Stimulated activated CD8-positive, alpha-beta memory T cell treated with anti-CD3 and anti-CD28 coated beads, Interleukin-12 subunit alpha, Interleukin-12 subunit beta, amount 100 ng/mL, for 1 hour (primary cell): ENCODE results near the gene PCDHGB4.
"Not testable (repeated sequence)": the region's sequence is repeated elsewhere in the genome, so short reads cannot be mapped to it uniquely, and the experiment has no call there.

Source experiments
- DNase-seq: peaks from one replicate; pipeline ENCODE4 v3.0.0-alpha.2; 2020; ENCODE audit warnings: low read depth

The PCDHGB4 gene

DNA sequence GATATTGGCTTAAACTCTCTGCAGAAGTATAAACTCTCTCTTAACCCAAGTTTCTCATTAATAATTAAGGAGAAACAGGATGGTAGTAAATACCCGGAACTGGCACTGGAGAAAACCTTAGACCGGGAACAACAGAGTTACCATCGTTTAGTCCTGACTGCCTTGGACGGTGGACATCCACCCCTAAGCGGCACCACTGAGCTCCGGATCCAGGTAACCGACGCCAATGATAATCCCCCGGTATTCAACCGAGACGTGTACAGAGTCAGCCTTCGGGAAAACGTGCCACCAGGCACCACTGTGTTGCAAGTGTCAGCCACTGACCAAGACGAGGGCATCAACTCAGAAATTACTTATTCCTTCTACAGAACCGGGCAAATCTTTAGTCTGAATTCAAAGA lies 11.1 kb downstream of the PCDHGB4 start:
- DNase-seq, result no peak

GRCh38 chr5:141399555-141400258 lies 12.2 kb downstream of the PCDHGB4 start:
- no peak for DNase-seq

DNA sequence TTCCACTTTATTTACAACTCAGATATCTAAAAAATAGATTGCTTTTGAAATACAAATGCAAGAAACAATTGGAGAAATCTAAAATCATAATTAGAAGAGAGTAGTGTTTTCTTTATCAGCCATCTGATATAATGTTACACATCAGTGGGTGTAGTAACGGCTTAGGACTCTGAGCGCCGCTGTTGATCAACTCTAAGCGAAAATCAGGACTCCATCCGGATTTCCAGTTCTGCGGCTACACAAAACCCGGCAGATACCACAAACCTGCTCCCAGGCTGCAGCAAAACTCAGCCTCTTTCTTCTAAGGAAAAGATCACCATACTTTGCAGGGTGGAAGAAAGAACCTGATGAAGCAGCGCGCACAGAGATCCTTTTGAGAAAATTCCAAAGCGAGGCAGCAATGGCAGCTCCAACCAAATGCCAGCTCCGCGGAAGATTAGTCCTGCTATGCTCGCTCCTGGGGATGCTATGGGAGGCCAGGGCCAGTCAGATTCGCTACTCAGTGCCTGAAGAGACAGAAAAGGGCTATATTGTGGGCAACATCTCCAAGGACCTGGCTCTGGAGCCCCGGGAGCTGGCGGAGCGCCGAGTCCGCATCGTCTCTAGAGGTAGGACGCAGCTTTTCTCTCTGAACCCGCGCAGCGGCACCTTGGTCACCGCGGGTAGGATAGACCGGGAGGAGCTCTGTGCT lies 15.2 kb downstream of the PCDHGB4 start, which contains the start of gene PCDHGA9:
Gene PCDHGA9 (plus strand): TSS at position 226 of the 691 bp plus-strand sequence. CDS start 175 bp downstream, at position 401.
- no peak for DNase-seq

DNA sequence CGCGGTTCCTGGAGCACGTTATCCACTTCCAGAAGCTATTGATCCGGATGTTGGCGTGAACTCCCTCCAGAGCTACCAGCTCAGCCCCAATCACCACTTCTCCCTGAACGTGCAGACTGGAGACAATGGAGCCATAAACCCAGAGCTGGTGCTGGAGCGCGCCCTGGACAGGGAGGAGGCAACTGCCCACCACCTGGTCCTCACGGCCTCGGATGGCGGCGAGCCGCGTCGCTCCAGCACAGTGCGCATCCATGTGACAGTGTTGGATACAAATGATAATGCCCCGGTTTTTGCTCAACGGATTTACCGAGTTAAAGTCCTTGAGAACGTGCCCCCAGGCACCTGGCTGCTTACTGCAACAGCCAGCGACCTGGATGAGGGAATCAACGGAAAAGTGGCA lies 15.9 kb downstream of the PCDHGB4 start:
- no peak for DNase-seq

GRCh38 chr5:141407790-141408505 lies 20.4 kb downstream of the PCDHGB4 start, which contains the start of gene PCDHGB6:
Gene PCDHGB6 (plus strand): TSS chr5:141408021. CDS start chr5:141408203, 182 bp downstream.
- not testable (repeated sequence) for DNase-seq

GRCh38 chr5:141409598-141410306 lies 22.3 kb downstream of the PCDHGB4 start:
- DNase-seq, result no peak

DNA sequence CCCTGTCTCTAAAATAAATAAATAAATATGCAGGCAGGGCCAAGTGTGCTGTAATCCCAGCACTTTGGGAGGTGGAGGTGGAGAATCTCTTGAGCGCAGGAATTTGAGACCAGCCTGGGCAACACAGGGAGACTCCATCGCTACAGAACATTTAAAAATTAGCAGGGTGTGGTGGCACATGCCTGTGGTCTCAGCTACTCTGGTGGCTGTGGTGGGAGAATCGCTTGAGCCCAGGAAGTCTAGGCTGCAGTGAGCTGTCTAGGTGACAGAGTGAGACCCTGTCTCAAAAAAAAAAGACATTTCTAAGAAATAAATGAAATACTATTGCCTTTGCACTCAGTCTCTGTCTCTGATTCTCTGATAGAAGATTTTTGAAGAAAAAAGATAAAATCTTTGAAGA lies 24.1 kb downstream of the PCDHGB4 start:
- DNase-seq, result no peak

DNA sequence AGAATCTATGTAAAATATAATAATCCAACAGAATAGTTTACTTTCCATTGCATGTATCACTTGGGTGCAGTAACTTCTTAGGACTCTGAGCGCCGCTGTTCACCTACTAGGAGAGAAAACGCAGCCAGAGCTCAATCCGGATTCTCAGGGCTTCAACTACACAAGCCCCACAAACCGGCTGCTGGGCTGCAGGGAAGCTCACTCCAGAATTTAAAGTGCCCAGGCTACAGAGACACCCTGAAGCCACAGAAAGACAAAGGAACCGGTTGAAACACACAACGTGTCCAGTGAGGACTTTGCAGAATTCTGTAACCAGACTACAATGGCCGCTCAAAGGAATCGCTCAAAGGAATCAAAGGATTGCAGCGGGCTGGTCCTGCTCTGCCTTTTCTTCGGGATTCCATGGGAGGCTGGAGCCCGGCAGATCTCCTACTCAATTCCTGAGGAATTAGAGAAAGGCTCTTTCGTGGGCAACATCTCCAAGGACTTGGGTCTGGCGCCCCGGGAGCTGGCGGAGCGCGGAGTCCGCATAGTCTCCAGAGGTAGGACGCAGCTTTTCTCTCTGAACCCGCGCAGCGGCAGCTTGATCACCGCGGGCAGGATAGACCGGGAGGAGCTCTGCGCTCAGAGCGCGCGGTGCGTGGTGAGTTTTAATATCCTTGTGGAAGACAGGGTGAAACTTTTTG lies 25.5 kb downstream of the PCDHGB4 start, which contains the start of gene PCDHGA10:
Gene PCDHGA10 (plus strand): TSS at position 134 of the 686 bp plus-strand sequence. CDS start 189 bp downstream, at position 323.
- DNase-seq, result peak; percentile 26

GRCh38 chr5:141413540-141414069 lies 26.1 kb downstream of the PCDHGB4 start:
- DNase-seq, result no peak

- DNase-seq, result not testable (repeated sequence)
Measured at GRCh38 chr5:141414548-141415274, 27.2 kb downstream of the PCDHGB4 start.

DNA sequence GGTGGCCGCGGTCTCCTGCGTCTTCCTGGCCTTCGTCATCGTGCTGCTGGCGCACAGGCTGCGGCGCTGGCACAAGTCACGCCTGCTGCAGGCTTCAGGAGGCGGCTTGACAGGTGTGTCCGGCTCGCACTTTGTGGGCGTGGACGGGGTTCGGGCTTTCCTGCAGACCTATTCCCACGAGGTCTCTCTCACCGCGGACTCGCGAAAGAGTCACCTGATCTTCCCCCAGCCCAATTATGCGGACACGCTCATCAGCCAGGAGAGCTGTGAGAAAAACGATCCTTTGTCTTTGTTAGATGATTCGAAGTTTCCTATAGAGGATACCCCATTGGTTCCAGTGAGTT lies 27.7 kb downstream of the PCDHGB4 start:
- not testable (repeated sequence) for DNase-seq

DNA sequence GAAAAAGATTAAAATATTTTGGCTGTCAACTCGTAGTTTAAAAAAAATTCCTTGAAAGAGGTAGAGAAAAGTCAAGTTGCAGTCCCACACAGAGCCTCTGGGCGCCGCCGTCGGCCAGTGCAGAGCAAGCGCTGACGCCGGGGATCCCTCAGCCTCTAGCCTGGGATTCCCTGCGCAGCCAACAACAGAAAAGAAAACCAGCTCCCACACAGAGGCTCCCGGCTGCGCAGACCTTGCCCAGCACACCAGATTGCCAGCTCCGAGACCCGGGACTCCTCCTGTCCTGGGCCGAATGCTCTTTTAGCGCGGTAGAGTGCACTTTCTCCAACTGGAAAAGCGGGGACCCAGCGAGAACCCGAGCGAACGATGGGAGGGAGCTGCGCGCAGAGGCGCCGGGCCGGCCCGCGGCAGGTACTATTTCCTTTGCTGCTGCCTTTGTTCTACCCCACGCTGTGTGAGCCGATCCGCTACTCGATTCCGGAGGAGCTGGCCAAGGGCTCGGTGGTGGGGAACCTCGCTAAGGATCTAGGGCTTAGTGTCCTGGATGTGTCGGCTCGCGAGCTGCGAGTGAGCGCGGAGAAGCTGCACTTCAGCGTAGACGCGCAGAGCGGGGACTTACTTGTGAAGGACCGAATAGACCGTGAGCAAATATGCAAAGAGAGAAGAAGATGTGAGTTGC lies 30.1 kb downstream of the PCDHGB4 start, which contains the start of gene PCDHGB7:
Gene PCDHGB7 (plus strand): TSS at position 184 of the 679 bp plus-strand sequence. CDS start 183 bp downstream, at position 367.
- not testable (repeated sequence) for DNase-seq

DNA sequence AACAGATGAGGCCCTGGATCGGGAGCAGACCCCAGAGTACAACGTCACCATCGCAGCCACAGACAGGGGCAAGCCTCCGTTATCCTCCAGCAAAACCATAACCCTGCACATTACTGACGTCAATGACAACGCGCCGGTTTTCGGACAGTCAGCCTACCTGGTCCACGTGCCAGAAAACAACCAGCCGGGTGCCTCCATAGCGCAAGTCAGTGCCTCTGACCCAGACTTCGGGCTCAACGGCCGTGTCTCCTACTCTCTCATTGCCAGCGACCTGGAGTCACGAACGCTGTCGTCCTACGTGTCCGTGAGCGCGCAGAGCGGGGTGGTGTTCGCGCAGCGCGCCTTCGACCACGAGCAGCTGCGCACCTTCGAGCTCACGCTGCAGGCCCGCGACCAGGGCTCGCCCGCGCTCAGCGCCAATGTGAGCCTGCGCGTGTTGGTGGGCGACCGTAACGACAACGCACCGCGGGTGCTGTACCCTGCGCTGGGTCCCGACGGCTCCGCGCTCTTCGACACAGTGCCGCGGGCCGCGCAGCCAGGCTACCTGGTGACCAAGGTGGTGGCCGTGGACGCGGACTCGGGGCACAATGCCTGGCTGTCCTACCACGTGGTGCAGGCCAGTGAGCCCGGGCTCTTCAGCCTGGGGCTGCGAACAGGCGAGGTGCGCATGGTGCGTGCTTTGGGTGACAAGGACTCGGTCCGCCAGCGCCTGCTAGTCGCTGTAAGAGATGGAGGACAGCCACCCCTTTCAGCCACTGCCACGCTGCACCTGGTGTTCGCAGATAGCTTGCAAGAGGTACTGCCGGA lies 31.8 kb downstream of the PCDHGB4 start:
- DNase-seq, result no peak

- DNase-seq, result no peak
Measured at GRCh38 chr5:141420855-141421488, 33.5 kb downstream of the PCDHGB4 start, which contains the start of gene PCDHGA11. Gene PCDHGA11 (plus strand): TSS chr5:141421051. CDS start chr5:141421228, 177 bp downstream.

DNA sequence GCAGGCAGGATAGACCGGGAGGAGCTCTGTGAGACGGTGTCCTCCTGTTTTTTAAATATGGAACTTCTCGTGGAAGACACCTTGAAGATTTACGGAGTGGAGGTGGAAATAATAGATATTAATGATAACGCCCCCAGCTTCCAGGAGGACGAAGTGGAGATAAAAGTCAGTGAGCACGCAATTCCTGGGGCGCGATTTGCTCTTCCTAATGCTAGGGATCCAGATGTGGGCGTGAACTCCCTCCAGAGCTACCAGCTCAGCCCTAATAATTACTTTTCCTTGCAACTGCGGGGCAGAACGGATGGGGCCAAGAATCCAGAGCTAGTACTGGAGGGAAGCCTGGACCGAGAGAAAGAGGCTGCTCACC lies 34.0 kb downstream of the PCDHGB4 start:
- no peak for DNase-seq

- DNase-seq, result no peak
Measured at GRCh38 chr5:141422742-141423291, 35.3 kb downstream of the PCDHGB4 start.

DNA sequence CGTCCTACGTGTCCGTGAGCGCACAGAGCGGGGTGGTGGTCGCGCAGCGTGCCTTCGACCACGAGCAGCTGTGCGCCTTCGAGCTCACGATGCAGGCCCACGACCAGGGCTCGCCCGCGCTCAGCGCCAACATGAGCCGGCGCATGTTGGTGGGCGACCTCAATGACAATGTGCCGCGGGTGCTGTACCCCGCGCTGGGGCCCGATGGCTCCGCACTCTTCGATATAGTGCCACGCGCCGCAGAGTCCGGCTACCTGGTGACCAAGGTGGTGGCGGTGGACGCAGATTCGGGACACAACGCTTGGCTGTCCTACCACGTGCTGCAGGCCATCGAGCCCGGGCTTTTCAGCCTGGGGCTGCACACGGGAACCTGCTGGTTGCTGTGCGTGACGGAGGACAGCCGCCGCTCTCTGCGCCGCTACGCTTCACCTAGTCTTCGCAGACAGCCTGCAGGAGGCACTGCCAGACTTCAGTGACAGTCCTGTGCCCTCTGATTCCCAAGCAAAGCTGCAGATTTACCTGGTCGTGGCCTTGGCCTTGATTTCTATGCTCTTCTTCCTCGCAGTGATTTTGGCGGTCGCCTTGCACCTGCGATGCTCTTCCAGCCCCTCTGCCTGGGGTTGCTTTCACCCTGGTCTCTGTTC lies 40.4 kb downstream of the PCDHGB4 start:
- DNase-seq, result no peak
